Measurements from ENCODE around the gene SDE2.
A peak's percentile ranks its signal among the peaks of the same experiment; 100 is the strongest.

SDE2 gene

DNA sequence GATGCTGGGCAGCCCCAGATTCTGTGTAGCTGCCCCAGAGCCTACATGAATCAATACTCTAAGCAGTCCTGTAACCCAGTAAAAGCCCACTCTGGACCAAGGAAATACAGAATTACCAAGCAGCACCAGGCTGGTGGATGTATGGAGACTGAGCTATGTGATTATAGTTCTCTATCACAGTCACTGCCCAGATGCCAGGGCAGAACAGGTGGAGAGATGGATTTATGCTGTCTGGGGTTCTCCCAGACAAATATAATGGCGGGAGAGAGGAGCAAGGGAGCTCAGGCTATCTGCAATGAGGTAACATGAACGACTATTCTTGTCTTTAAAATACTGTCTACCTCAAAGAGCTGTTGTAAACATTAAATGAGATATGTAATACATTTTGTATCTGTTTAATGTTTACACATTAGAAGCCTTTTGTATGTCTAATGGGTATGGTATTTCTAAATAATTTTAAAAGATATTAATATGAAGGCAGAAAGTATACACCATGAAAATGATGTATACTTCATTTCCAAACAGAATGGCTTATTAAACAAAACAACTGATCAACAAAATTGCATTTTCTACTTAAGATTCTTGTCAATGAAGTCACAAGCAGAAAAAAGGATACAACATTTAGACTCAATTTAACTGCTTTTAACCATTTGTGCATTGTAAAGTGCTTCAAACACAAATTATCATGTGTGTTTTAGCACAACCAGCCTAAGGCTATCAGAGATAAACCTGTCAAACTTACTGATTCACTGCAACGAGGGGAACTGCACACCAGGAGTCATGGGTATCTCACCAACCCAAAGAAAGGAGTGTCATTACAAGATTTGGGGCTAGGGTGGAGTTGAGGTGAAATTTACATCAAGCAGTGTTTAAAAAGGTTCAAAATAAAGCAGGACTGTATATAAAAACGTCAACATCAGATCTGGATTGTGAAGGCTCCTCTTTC lies 3.0 kb downstream of the SDE2 start:
- Histone ChIP-seq H3K36me3 (replicated peaks) (peaks cover 21% of the 10 kb centered on the region), H3K27me3 (replicated peaks) (no peaks in the 10 kb centered on the region), H3K4me3 (ENCODE audit: low read depth, low read length) (no peak overlapping the region), H3K27ac (peak overlapping the region; percentile 44)
- TF ChIP-seq, protein P1, sequence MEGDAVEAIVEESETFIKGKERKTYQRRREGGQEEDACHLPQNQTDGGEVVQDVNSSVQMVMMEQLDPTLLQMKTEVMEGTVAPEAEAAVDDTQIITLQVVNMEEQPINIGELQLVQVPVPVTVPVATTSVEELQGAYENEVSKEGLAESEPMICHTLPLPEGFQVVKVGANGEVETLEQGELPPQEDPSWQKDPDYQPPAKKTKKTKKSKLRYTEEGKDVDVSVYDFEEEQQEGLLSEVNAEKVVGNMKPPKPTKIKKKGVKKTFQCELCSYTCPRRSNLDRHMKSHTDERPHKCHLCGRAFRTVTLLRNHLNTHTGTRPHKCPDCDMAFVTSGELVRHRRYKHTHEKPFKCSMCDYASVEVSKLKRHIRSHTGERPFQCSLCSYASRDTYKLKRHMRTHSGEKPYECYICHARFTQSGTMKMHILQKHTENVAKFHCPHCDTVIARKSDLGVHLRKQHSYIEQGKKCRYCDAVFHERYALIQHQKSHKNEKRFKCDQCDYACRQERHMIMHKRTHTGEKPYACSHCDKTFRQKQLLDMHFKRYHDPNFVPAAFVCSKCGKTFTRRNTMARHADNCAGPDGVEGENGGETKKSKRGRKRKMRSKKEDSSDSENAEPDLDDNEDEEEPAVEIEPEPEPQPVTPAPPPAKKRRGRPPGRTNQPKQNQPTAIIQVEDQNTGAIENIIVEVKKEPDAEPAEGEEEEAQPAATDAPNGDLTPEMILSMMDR (IDR thresholded peaks at IDR 0.05; ENCODE audit: low read depth, low read length, missing control alignments): no peak
- no peak for DNase-seq
- in situ Hi-C loops (cut with HindIII; ENCODE audit: low pct_ligation_motif_present, low sequenced_read_pairs): loop anchor here (25.0 kb wide), 2 partner anchors 184 to 534 kb away; partner anchors contain the start of gene EPHX1

DNA sequence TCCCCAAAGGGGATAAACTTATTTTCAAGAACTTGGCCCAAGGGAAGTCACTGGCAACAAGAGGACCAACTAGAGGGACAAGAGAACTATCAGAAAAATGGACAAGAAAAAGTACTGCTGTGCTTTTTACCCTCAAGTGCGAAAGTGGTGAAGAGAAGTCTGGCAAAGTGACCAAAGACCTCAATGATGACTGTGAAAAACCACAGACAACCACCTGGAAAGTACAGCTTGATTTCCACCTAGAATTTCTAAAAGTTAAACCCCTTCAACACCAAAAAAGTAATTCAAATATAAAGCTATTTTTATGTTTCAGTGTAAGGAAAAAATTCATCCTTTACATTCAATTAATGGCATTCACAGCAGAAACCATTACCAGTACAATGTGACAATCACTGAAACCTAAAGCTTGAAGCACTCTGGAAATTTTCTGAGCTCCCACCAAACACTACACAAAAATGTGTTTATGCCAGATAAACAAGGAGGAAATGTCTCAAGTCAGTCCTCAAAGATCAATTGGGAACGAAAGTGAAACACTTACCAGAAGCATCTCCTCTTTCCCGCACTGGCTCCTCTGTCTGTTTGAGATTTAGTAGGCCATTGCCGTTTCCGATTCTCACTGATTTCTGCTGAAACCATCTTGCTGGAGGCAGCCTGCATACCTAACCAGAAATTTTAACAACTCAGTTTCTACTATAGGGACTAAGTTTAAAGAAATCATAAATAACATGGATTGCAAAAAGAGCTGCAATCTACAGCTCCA lies 8.3 kb downstream of the SDE2 start:
- TF ChIP-seq, protein P1 (IDR thresholded peaks at IDR 0.05; ENCODE audit: low read depth, low read length, missing control alignments): no peak
- Histone ChIP-seq H3K27me3 (replicated peaks) (no peaks in the 10 kb centered on the region), H3K27ac (no peak overlapping the region), H3K4me3 (ENCODE audit: low read depth, low read length) (no peak overlapping the region), H3K36me3 (replicated peaks) (peaks cover 57% of the 10 kb centered on the region)
- DNase-seq: no peak
- in situ Hi-C loops (cut with HindIII; ENCODE audit: low pct_ligation_motif_present, low sequenced_read_pairs): loop anchor here (25.0 kb wide), 2 partner anchors 179 to 529 kb away; partner anchors contain the start of gene EPHX1

DNA sequence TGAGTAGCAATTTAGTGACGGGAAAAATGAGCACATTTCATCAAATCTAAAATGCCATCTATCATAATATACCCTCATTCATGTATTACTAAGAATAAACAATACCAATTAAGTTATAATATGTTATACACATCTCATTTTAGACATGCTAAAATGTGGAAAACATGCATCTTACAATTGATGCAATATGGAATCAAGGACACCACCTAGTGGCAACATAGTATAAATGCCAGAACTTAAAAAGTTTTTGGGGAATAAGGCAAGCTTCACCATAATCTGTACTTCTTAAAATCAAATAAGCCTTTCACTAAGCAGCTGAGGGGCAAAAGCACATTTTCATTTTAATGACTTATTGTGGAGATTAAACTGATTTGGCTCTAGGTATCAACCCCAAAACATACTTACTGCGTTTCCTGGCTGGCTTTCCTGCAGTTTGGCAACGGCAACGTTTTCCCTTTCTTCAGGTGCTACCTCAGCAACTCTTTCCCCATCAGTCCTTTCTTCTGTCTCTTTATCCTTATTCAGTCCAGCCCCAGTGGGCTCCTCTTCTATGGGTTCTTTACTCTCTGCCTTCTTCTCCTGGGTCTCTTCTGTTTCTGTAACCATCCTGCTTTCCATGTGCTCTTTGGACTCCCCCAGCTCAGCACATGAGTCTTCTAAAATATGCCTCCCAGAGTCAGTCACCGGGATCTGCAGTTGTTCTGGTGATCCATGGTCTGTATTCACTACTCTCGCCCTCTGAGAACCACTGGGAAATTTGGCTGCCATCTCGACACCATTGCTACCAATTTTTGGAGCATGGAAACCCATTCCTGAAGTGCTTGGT lies 11.4 kb downstream of the SDE2 start:
- in situ Hi-C loops (cut with HindIII; ENCODE audit: low pct_ligation_motif_present, low sequenced_read_pairs): loop anchor here (25.0 kb wide), 2 partner anchors 175 to 525 kb away; partner anchors contain the start of gene EPHX1
- H3K36me3 ChIP-seq (replicated peaks): peaks cover 61% of the 10 kb centered on the region
- DNase-seq: no peak
- H3K4me3 ChIP-seq (ENCODE audit: low read depth, low read length): no peak overlapping the region
- H3K27ac ChIP-seq: no peak overlapping the region
- TF ChIP-seq, protein P1 (IDR thresholded peaks at IDR 0.05; ENCODE audit: low read depth, low read length, missing control alignments): peak; percentile 44
- H3K27me3 ChIP-seq (replicated peaks): no peaks in the 10 kb centered on the region

DNA sequence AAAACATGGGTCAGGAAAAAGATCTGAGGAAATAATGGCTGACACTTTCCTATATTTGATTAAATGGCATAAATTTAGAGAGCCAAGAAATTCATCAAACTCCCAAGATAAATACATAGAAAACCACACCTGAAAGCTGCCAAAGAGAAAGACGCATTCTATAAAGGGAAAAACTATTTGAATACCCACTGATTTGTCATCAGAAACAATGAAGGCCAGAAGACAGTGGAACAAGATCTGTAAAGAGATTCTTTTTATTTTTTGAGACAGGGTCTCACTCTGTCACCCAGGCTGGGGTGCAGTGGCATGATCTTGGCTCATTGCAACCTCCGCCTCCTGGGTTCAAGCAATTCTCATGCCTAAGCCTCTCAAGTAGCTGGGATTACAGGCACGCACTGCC lies 17.4 kb downstream of the SDE2 start:
- H3K27ac ChIP-seq: no peak overlapping the region
- peaks cover 45% of the 10 kb centered on the region for H3K36me3 ChIP-seq (replicated peaks)
- H3K27me3 ChIP-seq (replicated peaks): no peaks in the 10 kb centered on the region
- TF ChIP-seq, protein P1 (IDR thresholded peaks at IDR 0.05; ENCODE audit: low read depth, low read length, missing control alignments): no peak
- no peak for DNase-seq
- no peak overlapping the region for H3K4me3 ChIP-seq (ENCODE audit: low read depth, low read length)
- in situ Hi-C loops (cut with HindIII; ENCODE audit: low pct_ligation_motif_present, low sequenced_read_pairs): loop anchor here (25.0 kb wide), 2 partner anchors 169 to 519 kb away; partner anchors contain the start of gene EPHX1
